HuH-7.5 (cell line): ENCODE data around the gene NTHL1.

ENCODE experiments used
- DNase-seq: peaks from one replicate; pipeline ENCODE4 v3.0.0; 2011; ENCODE audit warnings: low spot score

The NTHL1 gene

DNA sequence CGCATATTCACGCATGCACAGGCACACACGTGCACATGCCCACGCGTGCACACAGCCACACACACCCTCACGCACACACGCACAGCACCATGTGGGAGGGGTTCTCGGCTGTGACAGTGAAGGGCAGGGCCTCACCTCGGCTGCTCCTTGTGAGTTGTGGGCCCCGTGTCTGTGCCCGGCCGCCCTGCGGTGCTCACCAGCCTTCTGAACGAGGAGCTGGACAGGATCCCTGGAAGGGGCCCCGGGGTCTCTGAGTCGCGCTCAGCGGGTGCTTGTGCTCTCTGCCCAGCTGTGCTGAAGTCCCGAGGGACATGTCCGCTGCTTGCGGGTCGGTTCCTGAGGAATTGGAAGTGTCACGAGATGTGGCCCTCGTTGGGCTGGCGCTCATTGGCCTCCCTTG lies 16.2 kb upstream of the NTHL1 start:
- DNase-seq, result no peak

- no peak for DNase-seq
These were observed 15.2 kb upstream of the NTHL1 start for GRCh38 chr16:2062801-2063200.

DNA sequence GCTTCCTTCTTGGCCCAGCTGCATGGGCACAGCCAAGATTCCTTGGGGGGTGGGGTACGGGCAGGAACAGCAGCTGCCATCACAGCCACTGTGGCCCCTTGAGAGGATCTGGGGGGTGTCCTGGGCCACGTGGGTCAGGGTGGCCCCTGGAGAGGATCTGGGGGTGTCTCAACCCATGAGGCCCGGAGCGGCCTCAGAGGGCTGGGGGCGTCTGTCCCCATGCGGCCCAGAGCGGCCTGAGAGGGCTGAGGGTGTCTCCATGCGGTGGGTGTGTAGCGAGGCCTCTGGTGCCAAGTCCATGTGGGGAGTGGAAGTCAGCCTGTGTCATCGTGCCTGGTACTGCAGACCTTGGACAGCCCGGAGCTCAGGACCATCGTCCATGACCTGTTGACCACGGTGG lies 13.9 kb upstream of the NTHL1 start:
- no peak for DNase-seq

- no peak for DNase-seq
These were observed 13.4 kb upstream of the NTHL1 start for GRCh38 chr16:2061023-2061422.

DNA sequence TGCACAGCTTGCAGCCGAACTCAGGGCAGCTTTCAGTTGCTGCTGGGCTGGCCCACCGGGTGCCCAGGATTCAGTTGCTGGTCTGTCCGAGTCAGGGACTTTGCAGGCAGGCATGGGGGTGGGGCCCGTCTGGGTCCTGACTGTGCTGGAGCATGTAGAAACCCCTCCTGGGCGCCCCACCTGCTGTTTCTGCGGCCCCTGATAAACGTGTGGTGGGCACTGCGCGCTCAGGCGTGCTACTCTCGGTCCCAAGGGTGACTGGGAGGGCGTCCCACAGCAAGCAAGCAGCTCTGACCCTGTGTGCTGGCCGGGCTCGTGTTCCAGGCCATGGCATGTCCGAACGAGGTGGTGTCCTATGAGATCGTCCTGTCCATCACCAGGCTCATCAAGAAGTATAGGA lies 12.7 kb upstream of the NTHL1 start:
- no peak for DNase-seq

DNA sequence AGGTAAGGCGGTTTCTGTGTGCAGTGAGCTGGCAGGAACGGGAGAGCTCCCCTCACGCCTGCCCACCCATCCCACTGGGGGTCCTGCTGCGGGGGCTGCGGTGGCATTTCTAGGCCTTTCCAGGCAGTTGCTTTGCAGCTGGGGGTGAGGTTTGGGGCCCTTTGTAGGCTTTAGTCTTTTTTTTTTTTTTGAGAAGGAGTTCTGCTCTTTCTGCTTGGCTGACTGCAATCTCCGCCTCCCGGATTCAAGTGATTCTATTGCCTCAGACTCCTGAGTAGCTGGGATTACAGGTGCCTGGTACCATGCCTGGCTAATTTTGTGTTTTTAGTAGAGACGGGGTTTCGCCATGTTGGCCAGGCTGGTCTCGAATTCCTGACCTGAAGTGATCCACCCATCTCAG lies 11.2 kb upstream of the NTHL1 start:
- no peak for DNase-seq

GRCh38 chr16:2058420-2058819 lies 10.8 kb upstream of the NTHL1 start:
- no peak for DNase-seq

DNA sequence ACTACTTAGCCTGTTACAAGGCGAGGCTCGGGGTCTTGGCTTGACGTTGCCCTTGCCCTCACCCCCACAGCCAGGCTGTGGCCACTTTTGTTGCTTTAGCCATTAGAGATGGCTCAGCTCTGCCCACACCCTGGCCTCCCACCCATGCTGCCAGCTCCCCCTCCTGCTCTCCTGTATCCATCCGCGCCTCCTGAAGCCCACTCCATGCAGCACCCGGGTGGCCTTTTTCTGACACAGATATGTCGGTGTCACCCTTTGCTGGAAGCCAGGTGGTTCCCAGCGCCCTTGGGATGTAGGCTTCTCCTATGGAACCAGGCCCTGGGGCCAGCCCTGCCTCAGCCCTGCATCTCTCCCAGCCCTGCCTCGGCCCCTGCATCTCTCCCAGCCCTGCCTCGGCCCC lies 9.8 kb upstream of the NTHL1 start:
- no peak for DNase-seq

GRCh38 chr16:2056681-2057407 lies 9.2 kb upstream of the NTHL1 start:
- peak; percentile 59 for DNase-seq

- DNase-seq, result peak; percentile 49
These were observed 8.4 kb upstream of the NTHL1 start for GRCh38 chr16:2056077-2056476.

- DNase-seq, result no peak
These were observed 7.1 kb upstream of the NTHL1 start for GRCh38 chr16:2054543-2055245.

DNA sequence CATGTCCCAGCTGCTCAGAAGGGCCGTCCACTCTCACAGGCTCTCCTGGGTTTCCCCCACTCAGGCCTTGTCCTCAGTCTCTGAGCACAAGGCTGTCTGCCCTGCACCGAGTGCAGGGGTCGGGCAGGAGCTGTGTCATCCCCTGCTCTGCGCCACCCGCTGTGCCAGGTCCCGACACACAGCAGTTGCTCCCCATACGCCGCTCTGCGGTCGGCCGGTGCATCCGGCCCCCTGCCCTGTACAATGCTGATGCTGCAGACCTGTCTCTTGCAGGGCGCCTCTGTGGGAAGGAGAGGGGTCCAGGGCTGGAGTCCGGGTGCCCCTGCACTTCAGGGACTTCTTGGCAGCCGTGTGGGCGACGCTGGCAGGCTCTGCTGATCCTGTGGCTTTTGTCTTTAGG lies 6.3 kb upstream of the NTHL1 start:
- no peak for DNase-seq

GRCh38 chr16:2053211-2053610 lies 5.6 kb upstream of the NTHL1 start:
- DNase-seq, result no peak

DNA sequence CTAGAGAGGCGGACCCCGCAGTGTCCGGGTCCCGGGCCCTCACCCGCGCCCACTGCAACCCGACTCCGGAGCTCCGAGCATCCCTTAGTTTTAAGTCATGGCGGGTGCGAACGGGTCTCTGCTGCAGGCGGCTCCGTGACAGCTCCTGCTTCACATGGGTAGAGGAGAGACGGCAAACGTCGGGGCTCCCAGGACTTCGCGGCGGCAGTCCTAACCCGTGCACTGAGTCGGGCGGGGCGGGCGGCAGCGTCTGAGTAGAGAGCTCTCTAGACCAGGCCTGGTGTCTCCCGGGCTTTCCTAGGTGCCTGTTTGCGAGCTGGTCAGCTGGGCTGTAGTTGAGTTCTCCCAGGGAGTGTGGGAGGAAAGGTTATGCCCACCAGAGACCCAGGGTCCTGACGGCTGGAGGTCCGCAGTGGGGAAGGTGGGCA lies 496 bp upstream of the NTHL1 start:
- DNase-seq, result no peak

- DNase-seq, result no peak
These were observed 723 bp downstream of the NTHL1 start for GRCh38 chr16:2046893-2047329.

DNA sequence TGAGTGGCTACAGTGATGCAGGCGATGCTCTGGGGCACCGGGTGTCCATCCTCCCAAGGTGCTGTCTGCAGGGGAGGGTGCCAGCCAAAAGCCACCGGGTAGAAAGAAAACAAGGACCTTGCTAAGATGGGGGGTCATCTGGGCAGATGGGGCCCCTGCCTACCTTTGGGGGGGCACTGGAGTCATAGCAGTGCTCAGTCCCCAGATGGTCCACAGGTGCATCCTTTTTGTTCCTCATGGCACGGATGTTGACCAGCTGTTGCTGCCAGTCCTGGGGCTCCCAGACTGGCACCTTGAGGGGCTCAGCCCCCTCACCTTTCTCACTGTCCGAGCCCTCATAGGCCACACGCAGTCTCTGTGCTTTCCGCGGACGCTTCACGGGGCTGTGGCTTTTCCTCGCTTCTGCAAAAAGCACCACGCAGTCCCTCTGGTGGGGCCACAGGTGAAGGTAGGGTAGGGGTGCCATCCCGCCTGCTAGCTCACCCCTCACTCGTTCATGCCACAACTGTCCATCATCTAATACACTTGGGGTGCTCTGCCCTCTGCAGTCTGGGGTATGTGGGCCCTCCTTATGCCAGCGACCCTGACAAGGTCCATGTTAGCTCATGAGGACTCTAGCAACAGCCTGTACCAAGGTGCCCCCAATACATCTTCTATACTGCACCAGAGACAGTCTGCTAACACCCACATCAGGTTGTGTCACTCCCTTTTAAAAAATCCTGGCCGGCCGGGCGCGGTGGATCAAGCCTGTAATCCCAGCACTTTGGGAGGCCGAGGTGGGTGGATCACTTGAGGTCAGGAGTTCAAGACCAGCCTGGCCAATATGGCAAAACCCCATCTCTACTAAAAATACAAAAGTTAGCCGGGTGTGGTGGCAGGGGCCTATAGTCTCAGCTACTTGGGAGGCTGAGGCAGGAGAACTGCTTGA lies 1.4 kb downstream of the NTHL1 start:
- no peak for DNase-seq

DNA sequence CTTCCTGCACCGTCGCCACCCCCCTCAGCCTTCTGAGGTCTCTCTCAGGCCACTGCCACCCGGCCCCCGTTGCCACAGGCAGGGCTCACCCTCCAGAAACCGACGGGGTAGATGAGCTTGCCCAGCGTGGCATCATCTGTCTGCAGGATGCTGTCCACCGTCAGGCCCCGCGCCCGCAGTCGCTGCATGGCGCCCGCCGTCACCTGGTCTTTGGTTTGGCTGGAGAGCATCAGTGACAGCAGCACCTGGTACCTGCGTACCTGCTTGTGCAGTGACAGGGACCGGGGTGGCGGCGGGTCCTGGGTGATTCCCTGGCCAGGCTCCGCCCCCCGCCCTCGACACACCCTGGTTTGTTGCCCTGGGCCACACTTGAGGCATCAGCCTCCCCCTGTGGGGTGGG lies 3.1 kb downstream of the NTHL1 start:
- no peak for DNase-seq

DNA sequence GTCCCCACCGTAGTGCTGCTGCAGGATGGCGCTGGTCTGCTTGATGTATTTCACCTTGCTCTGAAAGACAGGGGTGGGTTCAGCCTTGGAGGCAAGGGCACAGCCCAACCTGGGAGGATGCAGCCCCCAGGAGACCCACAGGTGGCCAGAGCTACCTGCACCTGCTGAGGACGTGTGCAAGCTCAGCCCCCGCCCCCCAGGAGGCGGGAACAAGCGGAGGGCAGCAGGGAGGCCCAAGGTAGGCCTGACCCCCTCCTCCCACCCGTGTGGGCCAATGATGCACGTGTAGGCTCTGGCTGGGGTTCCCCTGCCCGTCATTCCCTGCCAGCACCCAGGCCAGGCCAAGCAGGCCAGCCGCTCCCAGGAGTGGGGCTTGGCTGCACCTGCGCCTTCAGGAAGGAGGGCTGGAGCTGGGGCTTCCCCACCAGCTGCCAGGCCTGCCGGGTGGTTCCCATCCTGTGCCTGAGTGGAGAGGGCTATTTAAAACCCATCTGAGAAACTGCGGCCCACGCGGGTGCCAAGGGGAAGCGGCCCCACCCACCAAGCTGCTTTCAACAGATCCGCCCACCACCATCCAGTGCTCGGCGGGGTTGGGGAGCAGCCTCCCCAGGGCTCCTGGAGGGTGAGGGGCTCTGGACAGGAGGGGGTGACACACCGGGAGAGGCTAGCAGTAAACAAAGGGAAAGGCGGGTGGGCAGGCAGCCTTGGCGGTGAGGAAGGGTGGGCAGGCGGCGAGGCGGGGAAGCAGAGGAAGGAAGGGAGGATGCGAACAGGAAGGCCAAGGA lies 3.8 kb downstream of the NTHL1 start:
- DNase-seq, result no peak

- DNase-seq, result no peak
These were observed 4.5 kb downstream of the NTHL1 start for GRCh38 chr16:2042986-2043666.

- DNase-seq, result no peak
These were observed 5.3 kb downstream of the NTHL1 start for GRCh38 chr16:2042171-2042985.
